ENCODE results near the gene EPHA3.
"Not testable (repeated sequence)": the region's sequence is repeated elsewhere in the genome, so short reads cannot be mapped to it uniquely, and the experiment has no call there.

Gene EPHA3

GRCh38 chr3:89335693-89336092 lies 228.3 kb downstream of the EPHA3 start:
- no peak for ATAC-seq

GRCh38 chr3:89340408-89340807 lies 233.0 kb downstream of the EPHA3 start:
- no peak for ATAC-seq
- TF ChIP-seq PATZ1 (CRISPR knock-in tag; IDR thresholded peaks at IDR 0.05; ENCODE audit: borderline replicate concordance) (no peak), BACH2 (CRISPR knock-in tag; IDR thresholded peaks at IDR 0.05; ENCODE audit: borderline replicate concordance) (no peak), ZNF70 (CRISPR knock-in tag; IDR thresholded peaks at IDR 0.05) (no peak), RARB (CRISPR knock-in tag; IDR thresholded peaks at IDR 0.05) (no peak), ZC3H10 (CRISPR knock-in tag; IDR thresholded peaks at IDR 0.05) (no peak), ZNF8 (CRISPR knock-in tag; IDR thresholded peaks at IDR 0.05) (no peak), POU6F1 (CRISPR knock-in tag; IDR thresholded peaks at IDR 0.05; ENCODE audit: borderline replicate concordance, low read depth) (no peak), ARNTL (CRISPR knock-in tag; IDR thresholded peaks at IDR 0.05; ENCODE audit: borderline replicate concordance, low read depth) (no peak), ZFP3 (CRISPR knock-in tag; IDR thresholded peaks at IDR 0.05) (no peak), ESRRG (CRISPR knock-in tag; IDR thresholded peaks at IDR 0.05) (no peak), CREB5 (CRISPR knock-in tag; IDR thresholded peaks at IDR 0.05; ENCODE audit: low read depth) (no peak), PPARA (CRISPR knock-in tag; IDR thresholded peaks at IDR 0.05; ENCODE audit: borderline replicate concordance) (no peak)

More at GRCh38 chr3:89335693-89336092, 228.3 kb downstream of the EPHA3 start:
- TF ChIP-seq ESRRG (CRISPR knock-in tag; IDR thresholded peaks at IDR 0.05) (no peak), ZC3H10 (CRISPR knock-in tag; IDR thresholded peaks at IDR 0.05) (no peak), TOX (CRISPR knock-in tag; IDR thresholded peaks at IDR 0.05; ENCODE audit: borderline replicate concordance) (no peak), CREB5 (CRISPR knock-in tag; IDR thresholded peaks at IDR 0.05; ENCODE audit: low read depth) (no peak), POU6F1 (CRISPR knock-in tag; IDR thresholded peaks at IDR 0.05; ENCODE audit: borderline replicate concordance, low read depth) (no peak), PATZ1 (CRISPR knock-in tag; IDR thresholded peaks at IDR 0.05; ENCODE audit: borderline replicate concordance) (no peak), TCF4 (CRISPR knock-in tag; IDR thresholded peaks at IDR 0.05; ENCODE audit: borderline replicate concordance) (no peak), ZNF8 (CRISPR knock-in tag; IDR thresholded peaks at IDR 0.05) (no peak)

GRCh38 chr3:89344076-89344475 lies 236.7 kb downstream of the EPHA3 start:
- TF ChIP-seq CSRNP3 (CRISPR knock-in tag; IDR thresholded peaks at IDR 0.05) (no peak), PPARA (CRISPR knock-in tag; IDR thresholded peaks at IDR 0.05; ENCODE audit: borderline replicate concordance) (no peak), TSHZ2 (CRISPR knock-in tag; IDR thresholded peaks at IDR 0.05) (no peak), ARNTL (CRISPR knock-in tag; IDR thresholded peaks at IDR 0.05; ENCODE audit: borderline replicate concordance, low read depth) (no peak), RARB (CRISPR knock-in tag; IDR thresholded peaks at IDR 0.05) (no peak), GLIS3 (CRISPR knock-in tag; IDR thresholded peaks at IDR 0.05) (no peak)

GRCh38 chr3:89350935-89351334 lies 243.5 kb downstream of the EPHA3 start:
- ATAC-seq: not testable (repeated sequence)

More at GRCh38 chr3:89344076-89344475, 236.7 kb downstream of the EPHA3 start:
- no peak for ATAC-seq
